GM23248 (cell line): ENCODE results near the gene PSG3. TPM values are rescaled to one million over a fixed set of nuclear protein-coding genes. Genes with fewer than 3 reads are reported as not detected.
"Not testable (repeated sequence)": the region's sequence is repeated elsewhere in the genome, so short reads cannot be mapped to it uniquely, and the experiment has no call there.

ENCODE experiments used
- DNase-seq: peaks from one replicate; pipeline ENCODE4 v3.0.0-alpha.2; 2015
- H2AFZ ChIP-seq: fragments of 200-600 bp; sonication (generic); 2 replicates; pipeline ENCODE4 v1.6.1; 2016; ENCODE audit warnings: antibody characterized with exemption
- H3F3A ChIP-seq: fragments of 200-600 bp; sonication (generic); 2 replicates; pipeline ENCODE4 v1.6.1; 2016; ENCODE audit warnings: mild to moderate bottlenecking, antibody characterized with exemption, mixed run types; ENCODE audit not compliant: insufficient read depth
- H3K27ac ChIP-seq: fragments of 200-600 bp; sonication (generic); 2 replicates; pipeline ENCODE4 v1.5.1; 2016; ENCODE audit warnings: mild to moderate bottlenecking
- H3K27me3 ChIP-seq: fragments of 200-600 bp; sonication (generic); replicated peaks from 2 replicates; pipeline ENCODE4 v1.6.1; 2016; ENCODE audit warnings: mild to moderate bottlenecking; ENCODE audit not compliant: insufficient read depth
- H3K36me3 ChIP-seq: fragments of 200-600 bp; sonication (generic); 2 replicates; pipeline ENCODE4 v1.6.1; 2016; ENCODE audit warnings: low read depth, mild to moderate bottlenecking
- H3K4me1 ChIP-seq: fragments of 200-600 bp; sonication (generic); 2 replicates; pipeline ENCODE4 v1.6.1; 2016; ENCODE audit warnings: mild to moderate bottlenecking; ENCODE audit not compliant: insufficient read depth
- H3K4me2 ChIP-seq: fragments of 200-600 bp; sonication (generic); one replicate; pipeline ENCODE4 v1.6.1; 2016; ENCODE audit warnings: mild to moderate bottlenecking; ENCODE audit not compliant: unreplicated experiment
- H3K4me3 ChIP-seq: fragments of 200-600 bp; sonication (generic); 2 replicates; pipeline ENCODE4 v1.5.1; 2016; ENCODE audit warnings: mild to moderate bottlenecking
- H3K79me2 ChIP-seq: fragments of 200-600 bp; sonication (generic); 2 replicates; pipeline ENCODE4 v1.6.1; 2016; ENCODE audit warnings: mild to moderate bottlenecking; ENCODE audit not compliant: insufficient read depth
- H3K9ac ChIP-seq: fragments of 200-600 bp; sonication (generic); 2 replicates; pipeline ENCODE4 v1.6.1; 2016; ENCODE audit warnings: mild to moderate bottlenecking
- H3K9me2 ChIP-seq: fragments of 200-600 bp; sonication (generic); 2 replicates; pipeline ENCODE4 v1.6.1; 2016; ENCODE audit warnings: mixed run types, mild to moderate bottlenecking, moderate library complexity; ENCODE audit not compliant: insufficient read depth
- H3K9me3 ChIP-seq: fragments of 200-600 bp; sonication (generic); one replicate; pipeline ENCODE4 v1.6.1; 2017; ENCODE audit warnings: low read depth
- H4K20me1 ChIP-seq: fragments of 200-600 bp; sonication (generic); 2 replicates; pipeline ENCODE4 v1.6.0; 2016; ENCODE audit not compliant: insufficient read depth
- EZH2 ChIP-seq: fragments of 200-600 bp; sonication (generic); IDR thresholded peaks from 2 replicates; pipeline ENCODE4 v1.6.1; 2018; ENCODE audit warnings: antibody characterized with exemption, mild to moderate bottlenecking; ENCODE audit not compliant: insufficient read depth, poor library complexity, severe bottlenecking
- EZH2phosphoT487 ChIP-seq: fragments of 200-600 bp; sonication (generic); IDR thresholded peaks from 2 replicates; pipeline ENCODE4 v1.6.1; 2018; ENCODE audit warnings: antibody characterized with exemption, moderate library complexity, mild to moderate bottlenecking, low read depth; ENCODE audit not compliant: insufficient read depth
- WGBS, 2 experiments: methylation state at CpG; one replicate each; pipeline ENCODE4 v1.1.6; 2015 to 2017; ENCODE audit warnings: low lambda C conversion rate in 2 of 2, low coverage in 1 of 2; ENCODE audit errors: missing lambda C conversion rate in 2 of 2; 5-methylcytosine and 5-hydroxymethylcytosine counted together
- in situ Hi-C: fragments of 300-500 bp; cut with MboI; formaldehyde crosslinking; loops from 2 replicates; pipeline ENCODE4 v1.15.0; 2020
- polyA plus RNA-seq: library from polyadenylated mRNA; unstranded; fragments of >200 nt; fragmentation: Nextera tagmentation; extraction: Ambion mirVana; gene quantifications from 2 replicates; pipeline ENCODE4 v1.2.1, GENCODE V29; 2016
- total RNA-seq: library from RNA; depleted of rRNA; stranded (reverse); fragments of >200 nt; shearing (Covaris generic); gene quantifications from 2 replicates; pipeline ENCODE4 v1.2.3, GENCODE V29; 2014

The PSG3 gene
- total and polyA plus RNA-seq, 2 experiments from 2014 or later = 0.10 TPM; not detected in 1

- no peaks in the 10 kb centered on the region for H3K9me2 ChIP-seq
- H3K9me3 ChIP-seq = no peaks in the 10 kb centered on the region
- WGBS, 2 experiments = 98 to 99% methylated on average over 3 of the region's 3 CpGs
Measured at GRCh38 chr19:42764836-42765235, 24.6 kb upstream of the PSG3 start.

GRCh38 chr19:42762789-42763188 lies 22.5 kb upstream of the PSG3 start:
- Histone ChIP-seq H3K4me1 (peaks cover 46% of the 10 kb centered on the region), H3F3A (peaks cover 38% of the 10 kb centered on the region), H3K4me3 (0 out of 2 replicates have a peak overlapping the region, but pooled peaks have one; percentile 15), H3K9me2 (no peaks in the 10 kb centered on the region), H2AFZ (no peak overlapping the region), H3K79me2 (no peaks in the 10 kb centered on the region), H3K36me3 (no peaks in the 10 kb centered on the region), H3K9me3 (no peaks in the 10 kb centered on the region), H3K27ac (peak overlapping the region; percentile 94), H3K27me3 (no peaks in the 10 kb centered on the region), H4K20me1 (no peaks in the 10 kb centered on the region), H3K9ac (peak overlapping the region; percentile 45), H3K4me2 (peak overlapping the region; percentile 47)
- 92 to 93% methylated on average over 2 of the region's 2 CpGs for WGBS, 2 experiments
- TF ChIP-seq EZH2phosphoT487 (no peak), EZH2 (no peak)
- in situ Hi-C loops = no loop called here
- peak; percentile 42 for DNase-seq

More at GRCh38 chr19:42764836-42765235, 24.6 kb upstream of the PSG3 start:
- Histone ChIP-seq H3K36me3 (no peaks in the 10 kb centered on the region), H3K27me3 (no peaks in the 10 kb centered on the region), H3K4me2 (no peak overlapping the region), H3K9ac (no peak overlapping the region; the same call in 1 of the 2 replicates), H4K20me1 (no peaks in the 10 kb centered on the region), H2AFZ (no peak overlapping the region), H3F3A (peaks cover 31% of the 10 kb centered on the region), H3K79me2 (no peaks in the 10 kb centered on the region), H3K4me3 (no peak overlapping the region), H3K27ac (no peak overlapping the region), H3K4me1 (peaks cover 39% of the 10 kb centered on the region)
- no peak for TF ChIP-seq EZH2phosphoT487
- no peak for TF ChIP-seq EZH2
- no peak for DNase-seq
- in situ Hi-C loops = no loop called here

DNA sequence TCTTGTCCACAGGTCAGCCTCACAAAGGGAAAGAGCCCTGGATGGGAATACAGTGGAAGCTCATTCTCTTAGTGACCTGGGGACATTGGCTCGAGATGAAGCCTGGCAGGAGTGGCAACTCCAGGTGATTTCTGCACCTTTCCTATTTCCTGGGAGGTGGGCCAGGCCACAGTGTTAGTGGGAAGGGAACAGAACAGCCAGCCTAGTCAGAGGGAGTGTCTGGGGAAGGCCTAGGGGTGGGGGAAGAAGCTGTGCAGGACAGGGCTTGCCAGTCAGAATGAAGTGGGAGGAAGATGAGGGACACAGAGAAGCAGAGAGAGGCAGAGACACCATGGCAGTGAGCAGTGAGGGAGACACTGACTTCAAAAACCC lies 21.6 kb upstream of the PSG3 start:
- H3K9ac ChIP-seq = peak overlapping the region; percentile 45
- H3F3A ChIP-seq = peaks cover 38% of the 10 kb centered on the region
- 21 to 33% methylated on average over 1 of the region's 1 CpG for WGBS, 2 experiments
- H3K9me3 ChIP-seq, H3K9me2 ChIP-seq, in situ Hi-C loops, H3K36me3 ChIP-seq, H3K4me3 ChIP-seq, H3K79me2 ChIP-seq, DNase-seq, H3K27me3 ChIP-seq, H4K20me1 ChIP-seq, H2AFZ ChIP-seq: not testable (repeated sequence)
- H3K4me1 ChIP-seq = peaks cover 46% of the 10 kb centered on the region
- peak overlapping the region; percentile 47 for H3K4me2 ChIP-seq
- H3K27ac ChIP-seq = peak overlapping the region; percentile 94

- 2 to 3% methylated on average over 7 of the region's 7 CpGs for WGBS, 2 experiments
- Histone ChIP-seq H3K9ac (peak overlapping the region; percentile 60), H3K4me2 (peak overlapping the region; percentile 50), H3K27ac (peak overlapping the region; percentile 94), H3K4me3 (0 out of 2 replicates have a peak overlapping the region, but pooled peaks have one; percentile 2), H3K4me1 (peaks cover 46% of the 10 kb centered on the region), H3F3A (peaks cover 38% of the 10 kb centered on the region)
- H2AFZ ChIP-seq, H3K9me2 ChIP-seq, in situ Hi-C loops, H3K36me3 ChIP-seq, H3K27me3 ChIP-seq, H4K20me1 ChIP-seq, H3K79me2 ChIP-seq, H3K9me3 ChIP-seq: not testable (repeated sequence)
- 0 out of 2 replicates have a peak, but pooled peaks have one; percentile 62 for TF ChIP-seq EZH2phosphoT487
- DNase-seq = peak; percentile 91
Measured at GRCh38 chr19:42760954-42761923, 21.0 kb upstream of the PSG3 start.

GRCh38 chr19:42758667-42759066 lies 18.4 kb upstream of the PSG3 start:
- H3K9me3 ChIP-seq, H4K20me1 ChIP-seq, H3K79me2 ChIP-seq, H3K4me3 ChIP-seq, H3K9ac ChIP-seq, in situ Hi-C loops, H3K9me2 ChIP-seq, H3K36me3 ChIP-seq, H3K27me3 ChIP-seq, H3K27ac ChIP-seq, H3K4me2 ChIP-seq: not testable (repeated sequence)
- Histone ChIP-seq H3F3A (peaks cover 38% of the 10 kb centered on the region), H2AFZ (0 out of 2 replicates have a peak overlapping the region, but pooled peaks have one; percentile 4), H3K4me1 (peaks cover 42% of the 10 kb centered on the region)
- 43 to 47% methylated on average over 3 of the region's 3 CpGs for WGBS, 2 experiments
- DNase-seq = peak; percentile 27

DNA sequence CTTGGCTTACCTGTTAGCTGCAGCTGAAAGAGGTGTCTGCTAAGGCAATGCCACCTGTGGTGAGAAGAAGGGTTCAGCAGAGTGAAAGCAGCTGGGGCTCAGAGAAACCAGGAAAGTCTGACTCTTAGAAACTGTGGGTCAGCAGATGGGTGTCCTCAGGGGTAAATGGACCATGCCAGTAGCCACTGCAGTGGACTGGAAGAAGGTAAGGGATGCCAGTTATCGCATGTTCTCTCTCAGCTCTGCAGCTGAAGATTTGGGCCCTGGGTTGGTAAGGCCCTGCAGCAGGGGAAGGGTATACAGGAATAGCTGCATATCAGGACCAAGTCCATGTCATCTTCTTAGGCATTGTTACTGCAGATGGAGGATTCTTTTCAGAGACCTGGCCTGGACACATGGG lies 12.0 kb upstream of the PSG3 start:
- DNase-seq, H3K36me3 ChIP-seq, H3F3A ChIP-seq, H3K27me3 ChIP-seq, H3K27ac ChIP-seq, H4K20me1 ChIP-seq, H3K79me2 ChIP-seq, H3K4me2 ChIP-seq, in situ Hi-C loops, H3K9me3 ChIP-seq, H2AFZ ChIP-seq, H3K4me1 ChIP-seq, H3K9me2 ChIP-seq, H3K9ac ChIP-seq, H3K4me3 ChIP-seq: not testable (repeated sequence)
- 88 to 91% methylated on average over 1 of the region's 1 CpG for WGBS, 2 experiments
